Measurements from ENCODE around the gene RTL10.

DNA sequence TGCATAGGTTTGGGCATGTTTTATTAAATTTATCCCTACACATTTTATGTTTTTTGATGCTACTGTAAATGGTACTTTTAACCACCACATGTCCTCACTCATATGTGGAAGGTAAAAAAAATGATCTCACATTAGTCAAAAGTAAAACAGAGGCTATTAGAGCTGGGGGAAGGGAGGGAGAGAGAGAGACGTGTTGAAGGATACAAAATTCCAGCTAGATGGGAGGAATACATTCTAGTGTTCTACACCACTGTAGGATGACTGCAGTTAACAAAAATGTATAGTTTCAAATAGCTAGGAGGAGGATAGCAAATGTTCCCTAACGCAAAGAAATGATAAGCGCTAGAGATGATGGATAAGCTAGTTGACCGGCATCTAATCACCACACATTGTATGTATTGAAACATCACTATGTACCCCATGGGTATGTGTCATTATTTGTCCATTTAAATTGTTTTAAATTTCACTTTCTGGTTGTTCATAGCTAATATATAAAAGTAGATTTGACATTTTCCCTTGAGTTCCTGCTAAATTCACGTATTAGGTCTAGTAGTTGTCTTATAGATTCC, 9.9 kb upstream of the RTL10 start:
- TF ChIP-seq, protein P1, sequence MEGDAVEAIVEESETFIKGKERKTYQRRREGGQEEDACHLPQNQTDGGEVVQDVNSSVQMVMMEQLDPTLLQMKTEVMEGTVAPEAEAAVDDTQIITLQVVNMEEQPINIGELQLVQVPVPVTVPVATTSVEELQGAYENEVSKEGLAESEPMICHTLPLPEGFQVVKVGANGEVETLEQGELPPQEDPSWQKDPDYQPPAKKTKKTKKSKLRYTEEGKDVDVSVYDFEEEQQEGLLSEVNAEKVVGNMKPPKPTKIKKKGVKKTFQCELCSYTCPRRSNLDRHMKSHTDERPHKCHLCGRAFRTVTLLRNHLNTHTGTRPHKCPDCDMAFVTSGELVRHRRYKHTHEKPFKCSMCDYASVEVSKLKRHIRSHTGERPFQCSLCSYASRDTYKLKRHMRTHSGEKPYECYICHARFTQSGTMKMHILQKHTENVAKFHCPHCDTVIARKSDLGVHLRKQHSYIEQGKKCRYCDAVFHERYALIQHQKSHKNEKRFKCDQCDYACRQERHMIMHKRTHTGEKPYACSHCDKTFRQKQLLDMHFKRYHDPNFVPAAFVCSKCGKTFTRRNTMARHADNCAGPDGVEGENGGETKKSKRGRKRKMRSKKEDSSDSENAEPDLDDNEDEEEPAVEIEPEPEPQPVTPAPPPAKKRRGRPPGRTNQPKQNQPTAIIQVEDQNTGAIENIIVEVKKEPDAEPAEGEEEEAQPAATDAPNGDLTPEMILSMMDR (IDR thresholded peaks at IDR 0.05; ENCODE audit: low read length) = no peak
- TF ChIP-seq EZH2phosphoT487 (IDR thresholded peaks at IDR 0.05; ENCODE audit: low read length) = no peak

All from MM.1S (cell line).